Measurements from ENCODE around the gene OR9Q1. TPM values are rescaled to one million over a fixed set of nuclear protein-coding genes. Genes with fewer than 3 reads are reported as not detected.
A peak's percentile ranks its signal among the peaks of the same experiment; 100 is the strongest.

Gene OR9Q1, protein sequence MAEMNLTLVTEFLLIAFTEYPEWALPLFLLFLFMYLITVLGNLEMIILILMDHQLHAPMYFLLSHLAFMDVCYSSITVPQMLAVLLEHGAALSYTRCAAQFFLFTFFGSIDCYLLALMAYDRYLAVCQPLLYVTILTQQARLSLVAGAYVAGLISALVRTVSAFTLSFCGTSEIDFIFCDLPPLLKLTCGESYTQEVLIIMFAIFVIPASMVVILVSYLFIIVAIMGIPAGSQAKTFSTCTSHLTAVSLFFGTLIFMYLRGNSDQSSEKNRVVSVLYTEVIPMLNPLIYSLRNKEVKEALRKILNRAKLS
- polyA plus RNA-seq, result not detected

DNA sequence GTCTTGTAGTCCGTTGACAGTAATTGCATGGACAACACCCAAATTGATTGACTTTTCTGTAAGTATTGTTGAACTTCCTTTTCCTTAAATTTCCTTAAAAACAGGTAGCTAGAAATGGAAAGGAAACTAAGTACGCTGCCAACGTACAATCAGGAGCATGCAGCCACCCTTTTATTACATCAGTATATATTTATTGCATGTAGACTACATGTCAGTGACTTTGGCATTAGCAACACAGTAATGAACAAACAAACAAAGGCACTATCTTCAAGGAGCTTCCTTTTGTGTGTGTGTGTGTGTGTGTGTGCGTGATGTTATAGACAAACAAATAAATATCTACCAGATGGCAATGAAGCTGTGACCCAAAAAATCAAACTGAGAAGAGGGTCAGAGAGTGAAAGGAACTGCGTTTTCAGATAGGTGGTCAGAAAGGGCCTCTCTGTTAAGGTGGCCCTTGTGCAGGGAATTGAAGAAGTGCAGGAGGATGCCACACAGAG lies at the start of gene OR9Q1:
OR9Q1 (plus strand) TSS at position 447 of the 497 bp plus-strand sequence. CDS start 155,564 bp downstream, outside the sequence.
- H3K9me3 ChIP-seq (ENCODE audit: control insufficient read depth in 2 of 2, insufficient read depth in 1 of 2, low read depth in 1 of 2, low read length in 1 of 2), result no peaks in the 10 kb centered on the region
- 67 to 76% methylated on average over 5 of the region's 5 CpGs for WGBS, 2 donors
- peak within 1 kb of the TSS; percentile 30 to 47 for H3K27ac ChIP-seq (ENCODE audit: low read depth in 2 of 2, low read length in 1 of 2)

GRCh38 chr11:57974132-57974531 lies 49.5 kb upstream of the OR9Q1 start:
- Histone ChIP-seq H3K4me1 (ENCODE audit: control insufficient read depth in 2 of 2, insufficient read depth in 2 of 2, low read length in 1 of 2) (no peaks in the 10 kb centered on the region), H3K36me3 (ENCODE audit: control insufficient read depth in 2 of 2, insufficient read depth in 2 of 2, low read length in 1 of 2) (no peaks in the 10 kb centered on the region), H3K27ac (ENCODE audit: low read depth in 2 of 2, low read length in 1 of 2) (no peak overlapping the region), H3K27me3 (ENCODE audit: control insufficient read depth in 1 of 2, insufficient read depth in 2 of 2, low read length in 2 of 2) (no peaks in the 10 kb centered on the region), H3K9me3 (ENCODE audit: control insufficient read depth in 2 of 2, insufficient read depth in 1 of 2, low read depth in 1 of 2, low read length in 1 of 2) (no peaks in the 10 kb centered on the region), H3K4me3 (ENCODE audit: low read depth in 1 of 2, low read length in 2 of 2) (no peak overlapping the region)
- 43 to 54% methylated on average over 1 of the region's 1 CpG for WGBS, 2 donors

More for the DNA sequence above, at the start of gene OR9Q1:
- Histone ChIP-seq H3K27me3 (ENCODE audit: control insufficient read depth in 1 of 2, insufficient read depth in 2 of 2, low read length in 2 of 2) (no peaks in the 10 kb centered on the region), H3K4me3 (ENCODE audit: low read depth in 1 of 2, low read length in 2 of 2) (no peak within 1 kb of the TSS), H3K36me3 (ENCODE audit: control insufficient read depth in 2 of 2, insufficient read depth in 2 of 2, low read length in 1 of 2) (no peaks in the 10 kb centered on the region), H3K4me1 (ENCODE audit: control insufficient read depth in 2 of 2, insufficient read depth in 2 of 2, low read length in 1 of 2) (peaks cover 0 to 3% of the 10 kb centered on the region in 2 donors)

- Histone ChIP-seq H3K27ac (ENCODE audit: low read depth in 2 of 2, low read length in 1 of 2) (no peak overlapping the region), H3K36me3 (ENCODE audit: control insufficient read depth in 2 of 2, insufficient read depth in 2 of 2, low read length in 1 of 2) (no peaks in the 10 kb centered on the region), H3K4me1 (ENCODE audit: control insufficient read depth in 2 of 2, insufficient read depth in 2 of 2, low read length in 1 of 2) (no peaks in the 10 kb centered on the region), H3K4me3 (ENCODE audit: low read depth in 1 of 2, low read length in 2 of 2) (no peak overlapping the region), H3K9me3 (ENCODE audit: control insufficient read depth in 2 of 2, insufficient read depth in 1 of 2, low read depth in 1 of 2, low read length in 1 of 2) (no peaks in the 10 kb centered on the region), H3K27me3 (ENCODE audit: control insufficient read depth in 1 of 2, insufficient read depth in 2 of 2, low read length in 2 of 2) (no peaks in the 10 kb centered on the region)
- WGBS, 2 donors, result 87% methylated on average over 15 of the region's 15 CpGs
Observed at GRCh38 chr11:57974848-57975601, 48.7 kb upstream of the OR9Q1 start.

GRCh38 chr11:57977709-57978108 lies 46.0 kb upstream of the OR9Q1 start:
- 15 to 44% methylated on average over 2 of the region's 2 CpGs for WGBS, 2 donors

GRCh38 chr11:57978686-57979531 lies 44.8 kb upstream of the OR9Q1 start:
- 88 to 92% methylated on average over 3 of the region's 3 CpGs for WGBS, 2 donors
- Histone ChIP-seq H3K27me3 (ENCODE audit: control insufficient read depth in 1 of 2, insufficient read depth in 2 of 2, low read length in 2 of 2) (no peaks in the 10 kb centered on the region), H3K36me3 (ENCODE audit: control insufficient read depth in 2 of 2, insufficient read depth in 2 of 2, low read length in 1 of 2) (no peaks in the 10 kb centered on the region), H3K9me3 (ENCODE audit: control insufficient read depth in 2 of 2, insufficient read depth in 1 of 2, low read depth in 1 of 2, low read length in 1 of 2) (no peaks in the 10 kb centered on the region), H3K27ac (ENCODE audit: low read depth in 2 of 2, low read length in 1 of 2) (no peak overlapping the region), H3K4me3 (ENCODE audit: low read depth in 1 of 2, low read length in 2 of 2) (no peak overlapping the region), H3K4me1 (ENCODE audit: control insufficient read depth in 2 of 2, insufficient read depth in 2 of 2, low read length in 1 of 2) (no peaks in the 10 kb centered on the region)

More at GRCh38 chr11:57977709-57978108, 46.0 kb upstream of the OR9Q1 start:
- Histone ChIP-seq H3K36me3 (ENCODE audit: control insufficient read depth in 2 of 2, insufficient read depth in 2 of 2, low read length in 1 of 2) (no peaks in the 10 kb centered on the region), H3K9me3 (ENCODE audit: control insufficient read depth in 2 of 2, insufficient read depth in 1 of 2, low read depth in 1 of 2, low read length in 1 of 2) (no peaks in the 10 kb centered on the region), H3K4me3 (ENCODE audit: low read depth in 1 of 2, low read length in 2 of 2) (no peak overlapping the region), H3K27me3 (ENCODE audit: control insufficient read depth in 1 of 2, insufficient read depth in 2 of 2, low read length in 2 of 2) (no peaks in the 10 kb centered on the region), H3K4me1 (ENCODE audit: control insufficient read depth in 2 of 2, insufficient read depth in 2 of 2, low read length in 1 of 2) (no peaks in the 10 kb centered on the region), H3K27ac (ENCODE audit: low read depth in 2 of 2, low read length in 1 of 2) (no peak overlapping the region)

- Histone ChIP-seq H3K9me3 (ENCODE audit: control insufficient read depth in 2 of 2, insufficient read depth in 1 of 2, low read depth in 1 of 2, low read length in 1 of 2) (no peaks in the 10 kb centered on the region), H3K4me1 (ENCODE audit: control insufficient read depth in 2 of 2, insufficient read depth in 2 of 2, low read length in 1 of 2) (no peaks in the 10 kb centered on the region), H3K27ac (ENCODE audit: low read depth in 2 of 2, low read length in 1 of 2) (no peak overlapping the region), H3K4me3 (ENCODE audit: low read depth in 1 of 2, low read length in 2 of 2) (no peak overlapping the region), H3K27me3 (ENCODE audit: control insufficient read depth in 1 of 2, insufficient read depth in 2 of 2, low read length in 2 of 2) (no peaks in the 10 kb centered on the region), H3K36me3 (ENCODE audit: control insufficient read depth in 2 of 2, insufficient read depth in 2 of 2, low read length in 1 of 2) (no peaks in the 10 kb centered on the region)
- WGBS, 2 donors, result 83 to 94% methylated on average over 1 of the region's 1 CpG
Observed at GRCh38 chr11:57979532-57980079, 44.1 kb upstream of the OR9Q1 start.

DNA sequence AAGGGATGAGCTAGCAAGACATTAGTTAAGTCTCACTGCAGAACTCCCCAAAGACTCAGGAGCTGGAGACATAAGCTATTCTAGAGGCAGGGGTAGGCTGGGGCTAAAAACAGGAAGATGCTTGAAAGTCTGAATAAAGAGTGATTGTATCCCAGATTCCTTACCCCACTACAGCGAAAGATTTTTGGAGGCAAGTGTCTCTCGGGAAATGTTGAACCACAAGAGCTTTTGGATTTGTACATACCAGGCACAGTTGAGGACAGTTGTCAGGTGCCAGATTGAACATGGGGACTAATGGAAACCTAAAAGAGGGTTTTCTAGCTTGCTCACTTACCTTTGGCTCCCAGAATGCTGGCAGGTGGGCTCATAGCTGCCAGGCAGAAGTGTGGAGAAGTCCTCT lies 43.5 kb upstream of the OR9Q1 start:
- 88 to 96% methylated on average over 2 of the region's 2 CpGs for WGBS, 2 donors

DNA sequence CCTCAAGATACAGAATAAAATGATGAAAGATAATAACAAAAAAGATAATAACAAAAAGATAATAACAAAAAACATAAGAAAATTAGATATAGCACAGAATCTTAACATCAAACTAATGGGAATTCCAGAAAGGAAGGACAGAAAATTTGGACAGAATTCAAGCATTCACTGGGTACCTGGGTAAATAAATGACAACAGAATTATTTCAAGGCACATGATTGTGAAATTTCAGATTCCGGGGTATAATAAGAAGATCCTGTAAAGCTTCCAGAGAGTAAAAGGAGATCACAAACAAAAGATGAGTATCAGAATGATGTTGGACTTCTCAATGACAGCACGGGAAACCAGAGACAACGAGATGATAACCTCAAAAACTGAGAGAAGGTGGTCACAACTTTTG lies 42.1 kb upstream of the OR9Q1 start:
- 80% methylated on average over 3 of the region's 3 CpGs for WGBS, 2 donors

More for the DNA sequence above, 43.5 kb upstream of the OR9Q1 start:
- Histone ChIP-seq H3K36me3 (ENCODE audit: control insufficient read depth in 2 of 2, insufficient read depth in 2 of 2, low read length in 1 of 2) (no peaks in the 10 kb centered on the region), H3K4me1 (ENCODE audit: control insufficient read depth in 2 of 2, insufficient read depth in 2 of 2, low read length in 1 of 2) (no peaks in the 10 kb centered on the region), H3K27me3 (ENCODE audit: control insufficient read depth in 1 of 2, insufficient read depth in 2 of 2, low read length in 2 of 2) (no peaks in the 10 kb centered on the region), H3K27ac (ENCODE audit: low read depth in 2 of 2, low read length in 1 of 2) (no peak overlapping the region), H3K4me3 (ENCODE audit: low read depth in 1 of 2, low read length in 2 of 2) (no peak overlapping the region), H3K9me3 (ENCODE audit: control insufficient read depth in 2 of 2, insufficient read depth in 1 of 2, low read depth in 1 of 2, low read length in 1 of 2) (no peaks in the 10 kb centered on the region)

DNA sequence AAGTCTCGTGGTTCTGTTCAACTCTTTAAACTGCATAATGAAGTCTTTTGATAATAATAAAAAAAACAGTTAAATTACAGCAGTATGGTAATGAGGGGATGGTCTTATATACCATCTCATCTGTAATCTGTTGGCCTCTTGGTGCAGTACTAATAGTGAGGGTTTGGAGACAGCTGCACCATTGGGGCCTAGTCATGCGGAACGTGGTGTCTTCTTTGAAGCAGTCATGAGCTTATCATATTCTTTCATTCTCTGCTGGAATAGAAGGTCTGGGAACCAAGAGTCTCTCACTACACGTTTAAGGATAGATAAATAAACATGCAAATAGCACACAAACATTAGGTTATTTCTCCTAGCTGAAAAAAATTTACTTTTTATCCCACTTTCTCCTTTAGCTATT lies 40.9 kb upstream of the OR9Q1 start:
- WGBS, 2 donors, result 58 to 63% methylated on average over 4 of the region's 4 CpGs
- Histone ChIP-seq H3K9me3 (ENCODE audit: control insufficient read depth in 2 of 2, insufficient read depth in 1 of 2, low read depth in 1 of 2, low read length in 1 of 2) (no peaks in the 10 kb centered on the region), H3K36me3 (ENCODE audit: control insufficient read depth in 2 of 2, insufficient read depth in 2 of 2, low read length in 1 of 2) (no peaks in the 10 kb centered on the region), H3K27me3 (ENCODE audit: control insufficient read depth in 1 of 2, insufficient read depth in 2 of 2, low read length in 2 of 2) (no peaks in the 10 kb centered on the region), H3K4me3 (ENCODE audit: low read depth in 1 of 2, low read length in 2 of 2) (no peak overlapping the region), H3K27ac (ENCODE audit: low read depth in 2 of 2, low read length in 1 of 2) (no peak overlapping the region), H3K4me1 (ENCODE audit: control insufficient read depth in 2 of 2, insufficient read depth in 2 of 2, low read length in 1 of 2) (no peaks in the 10 kb centered on the region)

More for the DNA sequence above, 42.1 kb upstream of the OR9Q1 start:
- no peaks in the 10 kb centered on the region for H3K36me3 ChIP-seq (ENCODE audit: control insufficient read depth in 2 of 2, insufficient read depth in 2 of 2, low read length in 1 of 2)
- H3K27ac ChIP-seq (ENCODE audit: low read depth in 2 of 2, low read length in 1 of 2), result no peak overlapping the region
- H3K4me1 ChIP-seq (ENCODE audit: control insufficient read depth in 2 of 2, insufficient read depth in 2 of 2, low read length in 1 of 2), result no peaks in the 10 kb centered on the region
- H3K4me3 ChIP-seq (ENCODE audit: low read depth in 1 of 2, low read length in 2 of 2), result no peak overlapping the region
- H3K9me3 ChIP-seq (ENCODE audit: control insufficient read depth in 2 of 2, insufficient read depth in 1 of 2, low read depth in 1 of 2, low read length in 1 of 2), result no peaks in the 10 kb centered on the region
- no peaks in the 10 kb centered on the region for H3K27me3 ChIP-seq (ENCODE audit: control insufficient read depth in 1 of 2, insufficient read depth in 2 of 2, low read length in 2 of 2)
